RCC 7860 (cell line): ENCODE measurements around the gene TOB2.
A peak's percentile ranks its signal among the peaks of the same experiment; 100 is the strongest.

Experiments used
- DNase-seq: peaks from one replicate; pipeline ENCODE4 v3.0.0-alpha.2; 2015; ENCODE audit warnings: low spot score
- FAIRE-seq: peaks from 2 replicates; lab custom pipeline; 2012; peaks lifted over from hg19 to GRCh38; lab: Jason Lieb, UNC

Gene TOB2

DNA sequence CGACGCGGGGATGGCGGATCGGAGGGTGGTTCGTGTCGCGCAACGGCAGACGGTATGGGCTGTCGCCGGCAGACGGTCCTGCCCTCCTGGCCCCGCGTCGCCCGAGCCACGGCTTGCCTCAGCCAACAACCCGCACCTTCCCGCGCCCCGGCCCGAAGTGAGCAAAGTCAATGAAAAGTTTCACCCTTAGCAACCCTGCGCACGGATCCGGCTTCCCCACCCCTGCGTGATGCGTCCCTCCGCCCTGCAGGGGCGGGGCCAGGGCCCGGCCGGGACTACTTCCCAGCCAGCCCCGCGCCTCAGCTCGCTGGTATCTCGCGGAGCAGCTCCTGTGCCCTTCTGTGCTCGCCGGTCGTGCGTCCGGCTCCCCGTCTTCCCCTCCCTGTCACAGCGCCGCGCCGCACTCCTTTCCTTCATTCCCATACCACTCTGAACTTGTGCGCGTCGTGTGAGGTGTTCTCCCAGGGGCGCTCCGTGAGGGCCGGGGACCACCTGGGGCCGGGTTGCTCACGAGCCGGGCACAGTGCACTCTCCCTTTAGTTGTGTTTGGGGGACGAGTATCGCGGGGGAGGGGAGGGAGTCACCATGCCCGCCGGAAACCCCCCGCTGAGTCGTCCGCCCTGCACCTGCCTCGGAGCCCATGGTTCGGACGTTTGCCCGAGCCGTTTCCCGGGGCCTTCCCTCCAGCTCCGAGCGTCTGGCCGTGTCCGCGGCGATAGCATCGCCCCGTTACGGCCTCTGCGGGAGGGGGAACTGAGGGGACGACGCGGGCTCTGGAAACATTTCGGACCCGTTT, at the start of gene TOB2:
TSS of gene TOB2 (minus strand) at position 163 of the 796 bp plus-strand sequence. CDS start 9,456 bp downstream, outside the sequence.
- peak; percentile 86 for DNase-seq
- no peak for FAIRE-seq

GRCh38 chr22:41491374-41492100, 44.9 kb upstream of the TOB2 start:
- DNase-seq = no peak
- FAIRE-seq = no peak

GRCh38 chr22:41488596-41489385, 42.2 kb upstream of the TOB2 start:
- FAIRE-seq = no peak
- DNase-seq = no peak

- FAIRE-seq = no peak
- no peak for DNase-seq
Measured at GRCh38 chr22:41488076-41488475, 41.5 kb upstream of the TOB2 start.

DNA sequence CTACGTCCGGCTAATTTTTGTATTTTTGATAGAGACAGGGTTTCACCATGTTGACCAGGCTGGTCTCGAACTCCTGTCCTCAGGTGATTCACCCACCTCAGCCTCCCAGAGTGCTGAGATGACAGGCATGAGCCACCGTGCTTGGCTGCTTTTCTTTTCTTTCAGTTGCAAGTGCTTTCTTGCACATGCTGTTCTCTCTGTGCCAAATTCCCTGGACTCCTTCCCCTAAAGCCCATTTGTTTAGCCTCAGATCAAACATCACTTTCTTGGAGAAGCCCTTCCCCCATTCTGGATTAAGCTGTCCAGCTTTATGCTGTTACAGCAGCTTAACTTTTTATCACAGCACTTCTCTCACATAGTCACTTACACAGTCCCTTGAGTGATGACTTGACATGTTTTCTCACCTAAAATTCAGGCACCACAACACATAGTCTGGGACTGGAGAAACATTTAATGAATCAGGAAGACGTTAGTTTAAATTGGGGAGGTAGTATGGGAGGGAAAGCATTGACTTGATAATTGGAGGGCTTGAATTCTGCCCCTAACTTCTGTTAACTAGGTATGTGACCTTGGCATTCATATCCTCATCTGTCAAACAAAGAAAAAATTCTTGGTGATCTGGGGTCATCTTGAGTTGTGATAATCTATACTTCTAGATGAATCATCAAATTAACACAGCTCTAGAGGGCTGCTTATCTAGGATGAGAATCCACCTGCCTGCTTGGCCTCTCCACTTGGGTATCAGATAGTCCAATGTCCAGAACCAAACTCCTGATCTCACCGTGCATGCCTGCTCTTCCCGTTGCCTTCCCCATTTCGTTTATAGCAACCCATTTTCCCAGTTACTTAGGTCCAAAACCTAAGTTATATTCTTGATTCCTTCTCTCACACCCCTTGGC, 40.7 kb upstream of the TOB2 start:
- DNase-seq (no peak), FAIRE-seq (no peak)

DNA sequence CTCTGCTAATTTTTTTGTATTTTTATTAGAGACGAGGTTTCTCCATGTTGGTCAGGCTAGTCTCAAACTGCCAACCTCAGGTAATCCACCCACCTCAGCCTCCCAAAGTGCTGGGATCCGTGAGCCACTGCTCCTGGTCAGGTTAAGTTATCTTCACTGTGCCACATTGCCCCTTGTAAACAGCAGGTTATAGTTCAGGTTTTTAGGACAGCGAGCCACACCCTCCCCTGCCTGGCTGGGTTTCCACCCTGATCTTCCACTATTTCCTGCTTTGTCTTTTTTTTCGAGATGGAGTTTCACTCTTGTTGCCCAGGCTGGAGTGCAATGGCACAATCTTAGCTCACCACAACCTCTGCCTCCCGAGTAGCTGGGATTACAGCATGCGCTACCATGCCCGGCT, 38.4 kb upstream of the TOB2 start:
- DNase-seq = no peak
- no peak for FAIRE-seq

DNA sequence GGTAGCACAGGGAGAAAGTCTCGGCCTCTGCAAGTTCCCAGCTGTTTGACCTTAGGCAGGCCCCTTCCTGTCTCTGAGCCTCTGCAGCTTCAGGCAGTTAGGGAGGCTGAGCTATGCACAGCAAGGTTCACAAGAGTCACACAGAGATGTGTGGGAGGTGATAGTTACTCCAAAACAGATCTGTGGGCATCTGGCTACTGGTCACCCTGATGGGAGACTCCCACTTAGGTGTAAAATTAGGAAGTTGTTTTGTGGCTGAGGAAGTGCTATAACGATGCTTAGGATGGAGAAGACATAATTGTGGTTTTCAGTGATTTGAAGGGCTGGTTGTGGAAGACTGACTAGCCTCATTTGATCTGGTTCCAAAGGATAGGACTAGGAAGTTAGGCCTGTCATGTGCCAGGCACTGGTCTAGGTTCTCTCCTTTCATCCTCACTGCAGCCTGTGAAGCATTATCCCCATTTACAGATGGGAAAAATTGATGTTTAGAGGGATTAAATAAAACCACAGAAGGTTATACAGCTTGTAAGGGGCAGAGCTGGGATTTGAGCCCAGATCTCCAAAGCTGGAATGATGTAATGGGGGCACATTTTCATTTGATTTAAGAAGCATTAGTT, 35.8 kb upstream of the TOB2 start:
- DNase-seq = peak; percentile 35
- FAIRE-seq = no peak

- no peak for FAIRE-seq
Measured at GRCh38 chr22:41481925-41482318, 35.3 kb upstream of the TOB2 start.

GRCh38 chr22:41481131-41481830, 34.7 kb upstream of the TOB2 start:
- FAIRE-seq = no peak

More at GRCh38 chr22:41481925-41482318, 35.3 kb upstream of the TOB2 start:
- DNase-seq = no peak

DNA sequence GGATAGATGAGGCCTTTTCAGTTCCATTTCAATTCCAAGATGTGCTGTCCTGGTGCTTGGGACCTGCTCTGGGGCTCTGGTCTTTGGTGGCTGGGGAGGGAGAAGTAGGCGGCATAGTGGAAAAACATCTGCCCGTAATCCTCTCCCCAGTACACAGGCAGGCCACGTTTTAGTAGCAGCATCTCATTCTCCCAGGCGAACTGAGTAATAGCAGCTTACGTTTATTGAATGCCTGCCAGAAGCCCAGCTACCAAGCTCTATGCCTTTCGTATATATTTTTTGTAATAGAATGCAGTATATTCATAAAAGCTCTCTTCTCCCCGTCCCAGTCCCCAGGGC, 33.8 kb upstream of the TOB2 start:
- no peak for DNase-seq
- FAIRE-seq = no peak

More at GRCh38 chr22:41481131-41481830, 34.7 kb upstream of the TOB2 start:
- DNase-seq = peak; percentile 16

DNA sequence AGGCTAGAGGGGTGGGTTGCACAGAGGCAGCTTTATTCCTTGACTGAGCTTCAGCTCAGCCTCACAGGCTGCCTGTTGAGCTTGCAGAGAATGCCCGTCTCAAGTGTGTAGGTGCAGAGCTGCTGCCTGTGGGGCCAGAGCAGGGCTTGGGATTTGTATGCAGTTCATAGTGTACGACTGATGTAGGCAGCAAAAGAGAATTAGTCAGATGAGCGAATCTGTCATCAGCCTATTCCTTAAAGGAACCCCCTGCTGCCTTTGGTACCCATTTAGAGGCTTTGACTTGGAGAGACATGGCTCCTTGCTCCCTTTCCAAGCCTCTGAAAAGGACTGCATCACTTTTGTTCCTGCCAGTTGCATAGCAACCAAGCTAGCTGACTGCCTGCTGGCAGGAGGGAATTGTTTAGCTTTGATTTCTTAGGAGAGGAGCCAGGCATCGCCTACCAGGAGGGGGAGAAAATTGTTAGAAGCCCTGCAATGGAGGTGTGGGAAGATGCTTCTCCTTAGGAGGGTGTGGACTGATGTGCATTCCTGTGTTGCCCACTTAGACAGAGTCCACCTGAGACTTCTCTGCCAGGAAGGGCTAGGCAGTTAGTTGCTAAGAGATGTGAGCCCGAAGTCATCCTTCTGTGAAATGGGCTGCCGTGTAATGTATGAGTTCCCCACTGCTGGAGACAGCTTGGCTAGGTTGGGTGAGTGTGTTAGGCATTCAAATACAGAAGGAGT, 33.2 kb upstream of the TOB2 start:
- FAIRE-seq = no peak
- DNase-seq = peak; percentile 6

DNA sequence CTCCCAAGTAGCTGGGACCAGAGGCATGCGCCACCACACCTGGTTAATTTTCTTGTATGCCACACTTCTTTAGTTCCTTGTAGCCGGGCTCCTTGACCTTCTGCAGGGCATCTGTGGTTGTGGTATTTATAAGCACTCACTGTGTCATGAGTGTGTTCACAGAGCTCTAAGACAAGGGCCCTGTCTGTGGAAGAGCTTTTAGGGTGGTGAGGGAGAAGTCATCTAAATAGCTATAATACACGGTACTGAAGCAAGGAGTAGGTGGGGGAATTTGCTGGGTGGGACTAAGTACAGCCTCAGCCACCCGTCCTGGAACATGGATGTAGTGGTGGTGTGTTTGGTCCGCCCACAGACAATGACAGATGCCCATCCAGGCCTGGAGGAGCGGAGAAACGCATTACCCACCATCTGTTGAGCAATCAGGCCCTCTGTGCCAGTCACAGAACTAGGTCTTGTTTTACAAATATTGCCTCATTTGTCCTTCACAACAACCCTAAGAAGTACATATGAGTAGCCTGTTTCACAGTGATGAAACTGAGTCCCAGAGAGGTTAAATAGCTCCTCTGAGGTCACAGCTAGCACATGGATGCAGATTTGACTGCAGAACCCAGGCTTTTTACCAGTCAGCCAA, 32.4 kb upstream of the TOB2 start:
- DNase-seq (no peak), FAIRE-seq (no peak)

DNA sequence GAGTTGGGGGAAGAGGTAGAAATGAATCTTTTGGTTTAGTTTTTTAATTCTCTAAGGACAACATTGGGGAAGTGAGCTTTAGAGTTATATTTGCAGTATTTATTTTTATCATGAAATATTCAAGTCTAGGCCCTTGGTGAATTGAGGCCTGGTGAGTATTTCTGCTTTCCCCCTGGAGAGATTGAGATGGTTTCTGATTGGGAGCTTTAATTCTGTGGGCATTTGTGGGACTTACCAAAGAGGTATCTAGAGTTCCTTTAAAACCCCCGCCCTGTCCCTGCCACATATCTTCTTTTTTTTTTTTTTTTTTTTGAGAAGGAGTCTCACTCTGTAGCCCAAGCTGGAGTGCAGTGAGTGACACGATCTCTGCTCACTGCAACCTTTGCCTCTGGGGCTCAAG, 31.9 kb upstream of the TOB2 start:
- FAIRE-seq (no peak), DNase-seq (no peak)

GRCh38 chr22:41474872-41475451, 28.4 kb upstream of the TOB2 start:
- no peak for FAIRE-seq
- no peak for DNase-seq

DNA sequence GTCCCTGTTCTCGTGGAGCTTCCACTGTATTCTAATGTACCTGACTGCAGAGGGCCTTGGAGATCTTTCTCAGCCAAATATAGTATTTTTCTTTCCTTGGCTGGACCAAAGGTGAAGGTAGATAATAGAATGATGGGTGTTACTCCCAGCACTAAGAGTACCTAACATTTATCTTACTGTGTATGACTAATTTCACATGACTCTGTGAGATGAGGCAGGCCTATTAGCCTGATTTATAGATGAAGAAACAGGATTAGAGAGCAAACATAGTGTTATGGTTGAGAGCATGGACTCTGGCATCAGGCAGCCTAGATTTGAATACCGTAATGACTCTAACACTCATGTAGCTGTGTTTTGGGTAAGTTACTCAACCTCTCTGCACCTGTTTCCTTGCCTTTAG, 25.0 kb upstream of the TOB2 start:
- FAIRE-seq = no peak
- no peak for DNase-seq

- FAIRE-seq = no peak
- no peak for DNase-seq
Measured at GRCh38 chr22:41470886-41471285, 24.3 kb upstream of the TOB2 start.

DNA sequence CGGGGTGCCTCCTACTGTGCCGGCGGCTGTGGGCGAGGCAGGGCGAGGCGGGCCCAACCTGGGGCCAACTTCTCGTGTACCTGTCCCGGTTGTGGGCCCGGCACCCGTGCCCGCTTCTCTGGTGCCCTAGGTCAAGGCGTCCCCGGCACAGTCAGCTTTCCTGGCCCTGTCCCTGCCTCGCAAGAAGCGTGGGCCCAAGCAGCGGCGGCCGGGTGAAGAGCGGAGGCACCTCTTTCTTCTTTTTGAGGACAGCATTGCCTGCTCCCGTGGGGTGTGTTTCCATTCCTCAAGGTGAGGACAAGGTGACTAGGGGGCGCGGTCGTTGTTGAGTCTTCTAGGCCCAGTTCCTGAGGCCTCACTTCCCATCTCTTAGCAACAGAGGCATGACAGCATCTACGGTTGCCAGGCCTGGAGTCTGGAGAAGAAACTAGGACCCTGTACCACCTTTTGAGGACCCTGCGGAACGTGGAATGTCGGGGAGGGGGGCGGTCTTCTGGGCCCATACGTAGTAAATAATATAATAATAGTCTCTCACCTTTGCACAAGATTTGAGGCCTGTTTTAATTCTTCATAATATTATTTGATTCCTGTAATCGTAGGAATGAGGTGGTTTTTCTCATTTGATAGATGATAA, 22.7 kb upstream of the TOB2 start:
- no peak for DNase-seq
- FAIRE-seq = no peak
